Trophoblast cell (in vitro differentiated cells and primary cell): ENCODE results near the gene TMEM247. TPM values are rescaled to one million over a fixed set of nuclear protein-coding genes. Genes with fewer than 3 reads are reported as not detected.

Experiments
- DNase-seq, 2 donors: peaks; one replicate each; pipeline ENCODE4 v3.0.0-alpha.2; 2016
- H2AFZ ChIP-seq: 2 replicates; pipeline ENCODE4 v1.6.1; 2013; ENCODE audit warnings: low read length, moderate library complexity, mild to moderate bottlenecking; ENCODE audit not compliant: insufficient read depth, poor library complexity
- H2AK5ac ChIP-seq: 2 replicates; pipeline ENCODE4 v1.6.1; 2013; ENCODE audit warnings: mild to moderate bottlenecking, low read length
- H2BK120ac ChIP-seq: 2 replicates; pipeline ENCODE4 v1.6.1; 2013; ENCODE audit warnings: low read length, mild to moderate bottlenecking, moderate library complexity; ENCODE audit not compliant: insufficient read depth, poor library complexity
- H2BK12ac ChIP-seq: 2 replicates; pipeline ENCODE4 v1.6.1; 2013; ENCODE audit warnings: mild to moderate bottlenecking, low read length, moderate library complexity
- H2BK5ac ChIP-seq: 2 replicates; pipeline ENCODE4 v1.6.1; 2013; ENCODE audit warnings: low read length, low read depth, moderate library complexity, mild to moderate bottlenecking; ENCODE audit not compliant: poor library complexity
- H3K14ac ChIP-seq: 2 replicates; pipeline ENCODE4 v1.6.1; 2013; ENCODE audit warnings: mild to moderate bottlenecking, low read length
- H3K18ac ChIP-seq: 2 replicates; pipeline ENCODE4 v1.6.1; 2013; ENCODE audit warnings: mild to moderate bottlenecking, low read length
- H3K23ac ChIP-seq: 2 replicates; pipeline ENCODE4 v1.6.1; 2013; ENCODE audit warnings: low read length
- H3K27ac ChIP-seq: 2 replicates; pipeline ENCODE4 v1.5.1; 2013; ENCODE audit warnings: low read depth, mild to moderate bottlenecking, inconsistent platforms, low read length, moderate library complexity
- H3K27me3 ChIP-seq: 2 replicates; pipeline ENCODE4 v1.6.1; 2013; ENCODE audit warnings: inconsistent platforms, mild to moderate bottlenecking, low read length, moderate library complexity; ENCODE audit not compliant: insufficient read depth
- H3K36me3 ChIP-seq, 2 experiments: 1 replicate in 1 of 2; 2 replicates in 1 of 2; pipeline ENCODE4 v1.6.1; 2013; ENCODE audit warnings: low read length in 2 of 2, mild to moderate bottlenecking in 2 of 2, moderate library complexity in 1 of 2; ENCODE audit not compliant: insufficient read depth in 2 of 2, control insufficient read depth in 1 of 2
- H3K4ac ChIP-seq: 2 replicates; pipeline ENCODE4 v1.6.1; 2013; ENCODE audit warnings: low read depth, mild to moderate bottlenecking, low read length, moderate library complexity
- H3K4me1 ChIP-seq, 2 experiments: 1 replicate in 1 of 2; 2 replicates in 1 of 2; pipeline ENCODE4 v1.6.1; 2013; ENCODE audit warnings: low read length in 2 of 2, mild to moderate bottlenecking in 2 of 2, moderate library complexity in 1 of 2; ENCODE audit not compliant: insufficient read depth in 2 of 2, control insufficient read depth in 1 of 2
- H3K4me2 ChIP-seq: 2 replicates; pipeline ENCODE4 v1.6.1; 2013; ENCODE audit warnings: inconsistent platforms, mild to moderate bottlenecking, low read length, moderate library complexity
- H3K4me3 ChIP-seq: 2 replicates; pipeline ENCODE4 v1.5.1; 2013; ENCODE audit warnings: mild to moderate bottlenecking, low read depth, low read length, inconsistent platforms
- H3K79me1 ChIP-seq: one replicate; pipeline ENCODE4 v1.6.1; 2013; ENCODE audit warnings: low read length
- H3K79me2 ChIP-seq: 2 replicates; pipeline ENCODE4 v1.6.1; 2013; ENCODE audit warnings: low read length, mild to moderate bottlenecking; ENCODE audit not compliant: control insufficient read depth, insufficient read depth, poor library complexity
- H3K9ac ChIP-seq: 2 replicates; pipeline ENCODE4 v1.6.1; 2013; ENCODE audit warnings: mild to moderate bottlenecking, low read length
- H3K9me3 ChIP-seq: 2 replicates; pipeline ENCODE4 v1.6.1; 2013; ENCODE audit warnings: low read depth, mild to moderate bottlenecking, control low read depth, inconsistent platforms, low read length; ENCODE audit not compliant: insufficient read depth
- H4K12ac ChIP-seq: 2 replicates; pipeline ENCODE4 v1.6.1; 2013; ENCODE audit warnings: low read depth, mild to moderate bottlenecking, low read length, moderate library complexity
- H4K8ac ChIP-seq: 2 replicates; pipeline ENCODE4 v1.6.1; 2013; ENCODE audit warnings: low read depth, mild to moderate bottlenecking, low read length, moderate library complexity
- H4K91ac ChIP-seq: one replicate; pipeline ENCODE4 v1.6.1; 2013; ENCODE audit warnings: low read depth, mild to moderate bottlenecking, low read length, moderate library complexity
- WGBS: extraction: QIAGEN DNeasy Blood & Tissue Kit; methylation state at CpG from one replicate; pipeline ENCODE4 v1.1.7; 2013; ENCODE audit warnings: missing lambda C conversion rate; ENCODE audit not compliant: insufficient read length, insufficient coverage; ENCODE audit errors: extremely low coverage; 5-methylcytosine and 5-hydroxymethylcytosine counted together
- polyA plus RNA-seq: library from polyadenylated mRNA; stranded (reverse); fragments of 200-250 nt; gene quantifications from 2 replicates; pipeline ENCODE4 v1.2.3, GENCODE V29; 2013

TMEM247 gene
- polyA plus RNA-seq, result 0.15 TPM in 1 of 2 replicates, not detected in the other

DNA sequence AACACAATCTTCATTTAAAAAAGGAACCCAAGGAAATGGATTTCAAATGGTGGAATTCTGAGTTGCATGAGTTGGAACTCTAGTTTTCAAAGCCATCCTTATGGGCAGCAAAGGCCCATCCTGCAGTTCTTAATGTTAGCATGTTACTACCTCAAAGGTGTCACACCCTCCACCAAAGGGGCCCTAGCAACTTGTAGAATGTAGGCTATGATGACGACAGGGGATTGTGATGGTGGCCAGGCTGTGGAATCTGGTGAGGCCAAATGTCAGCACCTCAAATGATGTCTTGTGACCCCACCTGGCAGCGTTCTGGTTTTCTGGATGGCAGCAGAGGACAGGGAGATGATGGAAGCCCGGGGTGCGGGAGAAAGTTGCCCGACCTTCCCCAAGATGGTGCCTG lies at the start of gene TMEM247:
TMEM247 (plus strand) TSS at position 301 of the 400 bp plus-strand sequence.
- DNase-seq, result no peak
- no peak within 1 kb of the TSS for H3K27ac ChIP-seq
- H3K18ac ChIP-seq, result no peak within 1 kb of the TSS
- H3K9me3 ChIP-seq, result peaks cover 7% of the 10 kb centered on the region
- no CpG with 5 or more reads among the region's 5 CpGs for WGBS
- no peaks in the 10 kb centered on the region for H3K36me3 ChIP-seq
- no peak within 1 kb of the TSS for H4K91ac ChIP-seq
- no peak within 1 kb of the TSS for H3K4me2 ChIP-seq
- H3K4me3 ChIP-seq, result peak within 1 kb of the TSS; percentile 30
- H2AFZ ChIP-seq, result no peak within 1 kb of the TSS
- no peaks in the 10 kb centered on the region for H3K27me3 ChIP-seq
- H3K4me1 ChIP-seq, result no peaks in the 10 kb centered on the region
- no peak within 1 kb of the TSS for H2BK5ac ChIP-seq
- no peak within 1 kb of the TSS for H2BK12ac ChIP-seq
- no peak within 1 kb of the TSS for H3K23ac ChIP-seq
- H3K9ac ChIP-seq, result no peak within 1 kb of the TSS
- no peak within 1 kb of the TSS for H4K12ac ChIP-seq
- no peak within 1 kb of the TSS for H3K14ac ChIP-seq
- no peak within 1 kb of the TSS for H2BK120ac ChIP-seq
- no peak within 1 kb of the TSS for H2AK5ac ChIP-seq
- no peaks in the 10 kb centered on the region for H3K79me2 ChIP-seq
- H3K4ac ChIP-seq, result no peak within 1 kb of the TSS
- H4K8ac ChIP-seq, result no peak within 1 kb of the TSS
- H3K79me1 ChIP-seq, result no peaks in the 10 kb centered on the region

GRCh38 chr2:46430413-46430812 lies 49.0 kb upstream of the TMEM247 start:
- no peak overlapping the region for H3K14ac ChIP-seq
- no CpG with 5 or more reads among the region's 1 CpG for WGBS
- no peak overlapping the region for H4K91ac ChIP-seq
- no peaks in the 10 kb centered on the region for H3K9me3 ChIP-seq
- H2AFZ ChIP-seq, result no peak overlapping the region
- H3K9ac ChIP-seq, result no peak overlapping the region
- no peaks in the 10 kb centered on the region for H3K27me3 ChIP-seq
- no peak overlapping the region for H2BK5ac ChIP-seq
- H2BK120ac ChIP-seq, result no peak overlapping the region
- H3K4me2 ChIP-seq, result no peak overlapping the region
- H3K27ac ChIP-seq, result no peak overlapping the region
- no peak overlapping the region for H4K8ac ChIP-seq
- no peaks in the 10 kb centered on the region for H3K36me3 ChIP-seq
- no peak overlapping the region for H3K23ac ChIP-seq
- no peak overlapping the region for H3K4ac ChIP-seq
- H4K12ac ChIP-seq, result no peak overlapping the region
- H2BK12ac ChIP-seq, result no peak overlapping the region
- no peak overlapping the region for H3K18ac ChIP-seq
- peaks cover 8 to 11% of the 10 kb centered on the region in 2 experiments for H3K4me1 ChIP-seq
- H3K79me1 ChIP-seq, result peaks cover 19% of the 10 kb centered on the region
- no peak for DNase-seq
- H2AK5ac ChIP-seq, result no peak overlapping the region
- H3K79me2 ChIP-seq, result peaks cover 2% of the 10 kb centered on the region
- H3K4me3 ChIP-seq, result no peak overlapping the region

- WGBS, result no CpG with 5 or more reads among the region's 1 CpG
- Histone ChIP-seq H2BK12ac (peak overlapping the region; percentile 12), H3K9ac (no peak overlapping the region), H2BK5ac (peak overlapping the region; percentile 18), H2BK120ac (peak overlapping the region; percentile 18), H3K27ac (peak overlapping the region; percentile 65), H3K4me3 (no peak overlapping the region), H4K8ac (no peak overlapping the region), H3K79me1 (peaks cover 20% of the 10 kb centered on the region), H3K79me2 (peaks cover 2% of the 10 kb centered on the region), H3K27me3 (no peaks in the 10 kb centered on the region), H3K4me2 (no peak overlapping the region), H2AFZ (no peak overlapping the region), H4K12ac (no peak overlapping the region), H3K18ac (no peak overlapping the region), H3K4ac (no peak overlapping the region), H4K91ac (peak overlapping the region; percentile 5), H3K9me3 (no peaks in the 10 kb centered on the region), H3K14ac (peak overlapping the region; percentile 15), H3K4me1 (peaks cover 8 to 11% of the 10 kb centered on the region in 2 experiments), H3K23ac (no peak overlapping the region), H2AK5ac (no peak overlapping the region), H3K36me3 (no peaks in the 10 kb centered on the region)
- no peak for DNase-seq
Observed at GRCh38 chr2:46430992-46431391, 48.4 kb upstream of the TMEM247 start.

GRCh38 chr2:46431481-46432235 lies 47.7 kb upstream of the TMEM247 start:
- no peaks in the 10 kb centered on the region for H3K9me3 ChIP-seq
- no CpG with 5 or more reads among the region's 5 CpGs for WGBS
- peaks cover 8 to 11% of the 10 kb centered on the region in 2 experiments for H3K4me1 ChIP-seq
- H3K9ac ChIP-seq, result no peak overlapping the region
- no peak overlapping the region for H4K8ac ChIP-seq
- no peak overlapping the region for H3K4me3 ChIP-seq
- H3K27me3 ChIP-seq, result no peaks in the 10 kb centered on the region
- H3K4ac ChIP-seq, result no peak overlapping the region
- H2BK12ac ChIP-seq, result peak overlapping the region; percentile 12
- peak overlapping the region; percentile 18 for H2BK5ac ChIP-seq
- H3K79me2 ChIP-seq, result peaks cover 2% of the 10 kb centered on the region
- H3K14ac ChIP-seq, result peak overlapping the region; percentile 15
- H4K12ac ChIP-seq, result no peak overlapping the region
- H3K27ac ChIP-seq, result peak overlapping the region; percentile 65
- H3K79me1 ChIP-seq, result peaks cover 20% of the 10 kb centered on the region
- H2BK120ac ChIP-seq, result peak overlapping the region; percentile 18
- H3K4me2 ChIP-seq, result no peak overlapping the region
- H3K36me3 ChIP-seq, result no peaks in the 10 kb centered on the region
- H4K91ac ChIP-seq, result peak overlapping the region; percentile 5
- H2AFZ ChIP-seq, result no peak overlapping the region
- H3K18ac ChIP-seq, result no peak overlapping the region
- H3K23ac ChIP-seq, result no peak overlapping the region
- DNase-seq, result peak; percentile 94 to 97
- no peak overlapping the region for H2AK5ac ChIP-seq
